Measurements from ENCODE around the gene LYRM1. TPM values are rescaled to one million over a fixed set of nuclear protein-coding genes. Genes with fewer than 3 reads are reported as not detected.

LYRM1 gene
- total RNA-seq, 2 donors from 2014 or later = 26.1 to 64.5 TPM

GRCh38 chr16:20897253-20897897, 3.2 kb upstream of the LYRM1 start:
- intact Hi-C loops (cut with DNase I) = no loop called here
- no peak for DNase-seq (ENCODE audit: low spot score)
- TF ChIP-seq POLR2AphosphoS5 (IDR thresholded peaks at IDR 0.05) (no peak), POLR2A (IDR thresholded peaks at IDR 0.05) (no peak), CTCF (IDR thresholded peaks at IDR 0.05) (no peak)
- WGBS = 84% methylated on average over 4 of the region's 4 CpGs
- Histone ChIP-seq H3K9me3 (no peaks in the 10 kb centered on the region), H3K4me1 (replicated peaks) (no peaks in the 10 kb centered on the region), H3K36me3 (no peaks in the 10 kb centered on the region), H3K27ac (no peak overlapping the region), H3K27me3 (replicated peaks; ENCODE audit: insufficient read depth) (no peaks in the 10 kb centered on the region), H3K4me3 (no peak overlapping the region)

GRCh38 chr16:20897922-20898321, 2.6 kb upstream of the LYRM1 start:
- no peak overlapping the region for H3K4me3 ChIP-seq
- TF ChIP-seq POLR2A (IDR thresholded peaks at IDR 0.05) (no peak), POLR2AphosphoS5 (IDR thresholded peaks at IDR 0.05) (no peak), CTCF (IDR thresholded peaks at IDR 0.05) (no peak)
- no peak overlapping the region for H3K27ac ChIP-seq
- H3K9me3 ChIP-seq = no peaks in the 10 kb centered on the region
- DNase-seq (ENCODE audit: low spot score) = no peak
- H3K4me1 ChIP-seq (replicated peaks) = no peaks in the 10 kb centered on the region
- intact Hi-C loops (cut with DNase I) = no loop called here
- no peaks in the 10 kb centered on the region for H3K27me3 ChIP-seq (replicated peaks; ENCODE audit: insufficient read depth)
- 67% methylated on average over 3 of the region's 3 CpGs for WGBS
- no peaks in the 10 kb centered on the region for H3K36me3 ChIP-seq

- no peak for DNase-seq (ENCODE audit: low spot score)
- H3K9me3 ChIP-seq = no peaks in the 10 kb centered on the region
- no peaks in the 10 kb centered on the region for H3K4me1 ChIP-seq (replicated peaks)
- intact Hi-C loops (cut with DNase I) = no loop called here
- TF ChIP-seq POLR2A (IDR thresholded peaks at IDR 0.05) = no peak
- no peak for TF ChIP-seq POLR2AphosphoS5 (IDR thresholded peaks at IDR 0.05)
- no peak for TF ChIP-seq CTCF (IDR thresholded peaks at IDR 0.05)
- WGBS = 7% methylated on average over 5 of the region's 5 CpGs
- H3K4me3 ChIP-seq = peak overlapping the region in 1 of 2 donors; percentile 57
- no peaks in the 10 kb centered on the region for H3K36me3 ChIP-seq
- peak overlapping the region; percentile 97 for H3K27ac ChIP-seq
- no peaks in the 10 kb centered on the region for H3K27me3 ChIP-seq (replicated peaks; ENCODE audit: insufficient read depth)
These were observed 1.5 kb upstream of the LYRM1 start for GRCh38 chr16:20899071-20899470.

GRCh38 chr16:20899477-20900298, 883 bp upstream of the LYRM1 start:
- WGBS = under 1% methylated on average over 22 of the region's 23 CpGs
- no peaks in the 10 kb centered on the region for H3K36me3 ChIP-seq
- H3K4me1 ChIP-seq (replicated peaks) = no peaks in the 10 kb centered on the region
- peak overlapping the region; percentile 57 to 73 for H3K4me3 ChIP-seq
- H3K9me3 ChIP-seq = no peaks in the 10 kb centered on the region
- DNase-seq (ENCODE audit: low spot score) = no peak
- peak overlapping the region; percentile 97 for H3K27ac ChIP-seq
- intact Hi-C loops (cut with DNase I) = loop anchor here (5.0 kb wide), 1 partner anchor 47 kb away; no protein-coding TSS in a partner anchor
- no peaks in the 10 kb centered on the region for H3K27me3 ChIP-seq (replicated peaks; ENCODE audit: insufficient read depth)
- no peak for TF ChIP-seq POLR2AphosphoS5 (IDR thresholded peaks at IDR 0.05)
- no peak for TF ChIP-seq POLR2A (IDR thresholded peaks at IDR 0.05)
- no peak for TF ChIP-seq CTCF (IDR thresholded peaks at IDR 0.05)
